Effector memory CD8-positive, alpha-beta T cell (primary cell): Measurements from ENCODE around the gene RHEBL1.
A peak's percentile ranks its signal among the peaks of the same experiment; 100 is the strongest.
"Not testable (repeated sequence)": the region's sequence is repeated elsewhere in the genome, so short reads cannot be mapped to it uniquely, and the experiment has no call there.

Experiments
- ATAC-seq: fragments of 150-1000 bp; cut with Tn5 transposase; replicated peaks from 2 replicates; pipeline ENCODE4 v1.10.0; 2021; ENCODE audit warnings: mild to moderate bottlenecking, moderate library complexity
- DNase-seq, 3 experiments: peaks; one replicate each; pipeline ENCODE4 v3.0.0; 2021
- H3K27ac Mint-ChIP-seq, 2 donors: one replicate each; pipeline ENCODE4 v1.8.0; 2022; ENCODE audit warnings: mild to moderate bottlenecking in 2 of 2, mixed read lengths in 2 of 2, moderate library complexity in 2 of 2
- H3K27me3 Mint-ChIP-seq, 2 donors: one replicate each; pipeline ENCODE4 v1.8.0; 2022; ENCODE audit warnings: mixed read lengths in 2 of 2
- H3K36me3 Mint-ChIP-seq: one replicate; pipeline ENCODE4 v1.8.0; 2022; ENCODE audit warnings: mild to moderate bottlenecking, moderate library complexity, mixed read lengths; ENCODE audit not compliant: insufficient read depth
- H3K4me1 Mint-ChIP-seq, 2 donors: one replicate each; pipeline ENCODE4 v1.8.0; 2022; ENCODE audit warnings: low read depth in 2 of 2, mixed read lengths in 2 of 2
- H3K4me3 Mint-ChIP-seq, 2 donors: one replicate each; pipeline ENCODE4 v1.8.0; 2022; ENCODE audit warnings: mild to moderate bottlenecking in 2 of 2, mixed read lengths in 2 of 2, moderate library complexity in 2 of 2
- H3K9me3 Mint-ChIP-seq, 2 donors: one replicate each; pipeline ENCODE4 v1.8.0; 2022; ENCODE audit warnings: mixed read lengths in 2 of 2

Gene RHEBL1

GRCh38 chr12:49070971-49071370 is 1.2 kb upstream of the RHEBL1 start:
- no peaks in the 10 kb centered on the region for H3K27me3 Mint-ChIP-seq
- H3K27ac Mint-ChIP-seq, result peak overlapping the region in 1 of 2 donors; percentile 96
- H3K4me3 Mint-ChIP-seq, result peak overlapping the region in 1 of 2 donors; percentile 95
- peaks cover 6% of the 10 kb centered on the region for H3K36me3 Mint-ChIP-seq
- no peaks in the 10 kb centered on the region for H3K9me3 Mint-ChIP-seq
- DNase-seq (no peak), ATAC-seq (no peak)
- H3K4me1 Mint-ChIP-seq, result peaks cover 13 to 17% of the 10 kb centered on the region in 2 donors

GRCh38 chr12:49068879-49069506 is 786 bp downstream of the RHEBL1 start:
- no peaks in the 10 kb centered on the region for H3K27me3 Mint-ChIP-seq
- DNase-seq (no peak), ATAC-seq (no peak)
- H3K36me3 Mint-ChIP-seq, result peaks cover 10% of the 10 kb centered on the region
- peak overlapping the region; percentile 95 to 97 for H3K4me3 Mint-ChIP-seq
- peaks cover 15 to 19% of the 10 kb centered on the region in 2 donors for H3K4me1 Mint-ChIP-seq
- peak overlapping the region; percentile 95 to 96 for H3K27ac Mint-ChIP-seq
- H3K9me3 Mint-ChIP-seq, result no peaks in the 10 kb centered on the region

- Mint-ChIP-seq H3K36me3 (peaks cover 15% of the 10 kb centered on the region), H3K4me3 (no peak overlapping the region), H3K4me1 (peaks cover 22 to 25% of the 10 kb centered on the region in 2 donors), H3K27me3 (no peaks in the 10 kb centered on the region), H3K27ac (peak overlapping the region in 1 of 2 donors; percentile 35), H3K9me3 (no peaks in the 10 kb centered on the region)
- no peak for ATAC-seq
- no peak for DNase-seq
These were observed 3.7 kb downstream of the RHEBL1 start for GRCh38 chr12:49066120-49066519.

- no peak for ATAC-seq
- no peak for DNase-seq
- Mint-ChIP-seq H3K9me3 (no peaks in the 10 kb centered on the region), H3K4me1 (peaks cover 21 to 22% of the 10 kb centered on the region in 2 donors), H3K27me3 (no peaks in the 10 kb centered on the region), H3K27ac (no peak overlapping the region), H3K36me3 (peaks cover 24% of the 10 kb centered on the region), H3K4me3 (no peak overlapping the region)
These were observed 5.0 kb downstream of the RHEBL1 start for GRCh38 chr12:49064767-49065152.

- H3K9me3 Mint-ChIP-seq, H3K27me3 Mint-ChIP-seq, DNase-seq, ATAC-seq: not testable (repeated sequence)
- H3K36me3 Mint-ChIP-seq, result peaks cover 29% of the 10 kb centered on the region
- peak overlapping the region; percentile 50 to 93 for H3K4me3 Mint-ChIP-seq
- peak overlapping the region in 1 of 2 donors; percentile 98 for H3K27ac Mint-ChIP-seq
- peaks cover 37 to 43% of the 10 kb centered on the region in 2 donors for H3K4me1 Mint-ChIP-seq
These were observed 7.9 kb downstream of the RHEBL1 start for GRCh38 chr12:49061916-49062315.

- no peak for ATAC-seq
- Mint-ChIP-seq H3K27me3 (no peaks in the 10 kb centered on the region), H3K27ac (peak overlapping the region; percentile 97 to 98), H3K9me3 (no peaks in the 10 kb centered on the region), H3K4me1 (peaks cover 44 to 50% of the 10 kb centered on the region in 2 donors), H3K36me3 (peaks cover 29% of the 10 kb centered on the region), H3K4me3 (peak overlapping the region; percentile 92 to 93)
- DNase-seq, result no peak
These were observed 8.6 kb downstream of the RHEBL1 start for GRCh38 chr12:49061157-49061650.

- H3K4me3 Mint-ChIP-seq, result peak within 1 kb of the TSS; percentile 94 to 96
- H3K4me1 Mint-ChIP-seq, result peaks cover 51 to 57% of the 10 kb centered on the region in 2 donors
- H3K36me3 Mint-ChIP-seq, result peaks cover 29% of the 10 kb centered on the region
- no peaks in the 10 kb centered on the region for H3K27me3 Mint-ChIP-seq
- DNase-seq (peak; percentile 79 to 86 (median 80)), ATAC-seq (peak; percentile 77)
- H3K9me3 Mint-ChIP-seq, result no peaks in the 10 kb centered on the region
- H3K27ac Mint-ChIP-seq, result peak within 1 kb of the TSS; percentile 97 to 98
These were observed 9.3 kb downstream of the RHEBL1 start, which contains the start of gene KMT2D for GRCh38 chr12:49060237-49061156. TSS of gene KMT2D (minus strand) at chr12:49060794. CDS start at chr12:49055324, 5,470 bp downstream.

GRCh38 chr12:49059299-49060171 is 10.2 kb downstream of the RHEBL1 start:
- peak in 1 of 3 experiments; percentile 24 for DNase-seq
- peak; percentile 5 for ATAC-seq
- Mint-ChIP-seq H3K27me3 (no peaks in the 10 kb centered on the region), H3K4me3 (peak overlapping the region; percentile 94 to 96), H3K36me3 (peaks cover 34% of the 10 kb centered on the region), H3K9me3 (no peaks in the 10 kb centered on the region), H3K4me1 (peaks cover 61 to 67% of the 10 kb centered on the region in 2 donors), H3K27ac (peak overlapping the region; percentile 90 to 97)

GRCh38 chr12:49059045-49059298 is 10.8 kb downstream of the RHEBL1 start:
- no peak for DNase-seq
- H3K36me3 Mint-ChIP-seq, result peaks cover 36% of the 10 kb centered on the region
- peaks cover 61 to 67% of the 10 kb centered on the region in 2 donors for H3K4me1 Mint-ChIP-seq
- no peak for ATAC-seq
- peak overlapping the region; percentile 94 to 96 for H3K4me3 Mint-ChIP-seq
- no peaks in the 10 kb centered on the region for H3K9me3 Mint-ChIP-seq
- H3K27me3 Mint-ChIP-seq, result no peaks in the 10 kb centered on the region
- H3K27ac Mint-ChIP-seq, result peak overlapping the region; percentile 90 to 97

- H3K27me3 Mint-ChIP-seq, result no peaks in the 10 kb centered on the region
- DNase-seq (no peak), ATAC-seq (no peak)
- H3K4me1 Mint-ChIP-seq, result peaks cover 60 to 64% of the 10 kb centered on the region in 2 donors
- H3K36me3 Mint-ChIP-seq, result peaks cover 41% of the 10 kb centered on the region
- peak overlapping the region; percentile 90 to 97 for H3K27ac Mint-ChIP-seq
- no peaks in the 10 kb centered on the region for H3K9me3 Mint-ChIP-seq
- H3K4me3 Mint-ChIP-seq, result peak overlapping the region; percentile 94 to 96
These were observed 11.3 kb downstream of the RHEBL1 start for GRCh38 chr12:49058366-49059044.

GRCh38 chr12:49057888-49058287 is 11.9 kb downstream of the RHEBL1 start:
- ATAC-seq (no peak), DNase-seq (no peak)
- Mint-ChIP-seq H3K4me3 (peak overlapping the region; percentile 94 to 96), H3K4me1 (peaks cover 64% of the 10 kb centered on the region in 2 donors), H3K27me3 (no peaks in the 10 kb centered on the region), H3K9me3 (no peaks in the 10 kb centered on the region), H3K36me3 (peaks cover 47% of the 10 kb centered on the region), H3K27ac (peak overlapping the region; percentile 90 to 97)

- H3K36me3 Mint-ChIP-seq, result peaks cover 57% of the 10 kb centered on the region
- H3K4me3 Mint-ChIP-seq, result peak overlapping the region; percentile 94 to 96
- peak overlapping the region; percentile 90 to 97 for H3K27ac Mint-ChIP-seq
- H3K4me1 Mint-ChIP-seq, result peaks cover 59 to 66% of the 10 kb centered on the region in 2 donors
- no peaks in the 10 kb centered on the region for H3K9me3 Mint-ChIP-seq
- DNase-seq, result peak; percentile 34 to 47 (median 35)
- H3K27me3 Mint-ChIP-seq, result no peaks in the 10 kb centered on the region
- peak; percentile 65 for ATAC-seq
These were observed 13.6 kb downstream of the RHEBL1 start for GRCh38 chr12:49055978-49056754.
